Liver (tissue), 9 donors: Measurements from ENCODE around the gene BCAR3. TPM values are rescaled to one million over a fixed set of nuclear protein-coding genes. Genes with fewer than 3 reads are reported as not detected.

Experiments
- DNase-seq: peaks from one replicate; pipeline ENCODE4 v3.0.0-alpha.2; 2017; ENCODE audit warnings: low spot score
- H3K27ac ChIP-seq, 2 donors: one replicate each; pipeline ENCODE4 v1.7.0; 2013; ENCODE audit warnings: inconsistent platforms in 2 of 2, low read length in 2 of 2, control low read depth in 1 of 2, low read depth in 1 of 2, mild to moderate bottlenecking in 1 of 2
- H3K27me3 ChIP-seq, 4 donors: one replicate each; pipeline versions ENCODE4 v1.6.1 to v1.7.0; 2013; ENCODE audit warnings: low read length in 3 of 4, inconsistent platforms in 1 of 4, mild to moderate bottlenecking in 1 of 4, moderate library complexity in 1 of 4; ENCODE audit not compliant: control insufficient read depth in 4 of 4, insufficient read depth in 4 of 4
- H3K36me3 ChIP-seq, 4 donors: one replicate each; pipeline versions ENCODE4 v1.6.1 to v1.7.0; 2013; ENCODE audit warnings: low read length in 3 of 4, mild to moderate bottlenecking in 3 of 4, low read depth in 1 of 4, moderate library complexity in 1 of 4; ENCODE audit not compliant: control insufficient read depth in 4 of 4, insufficient read depth in 3 of 4
- H3K4me1 ChIP-seq, 4 donors: one replicate each; pipeline versions ENCODE4 v1.6.1 to v1.7.0; 2013; ENCODE audit warnings: low read length in 3 of 4, mild to moderate bottlenecking in 3 of 4, moderate library complexity in 1 of 4; ENCODE audit not compliant: control insufficient read depth in 4 of 4, insufficient read depth in 4 of 4
- H3K4me3 ChIP-seq, 3 donors: one replicate each; pipeline versions ENCODE4 v1.6.1 to v1.7.0; 2013; ENCODE audit warnings: low read length in 3 of 3, control low read depth in 1 of 3, low read depth in 1 of 3, mild to moderate bottlenecking in 1 of 3
- H3K9ac ChIP-seq, 2 donors: one replicate each; pipeline ENCODE4 v1.7.0; 2013; ENCODE audit warnings: low read length in 2 of 2, mild to moderate bottlenecking in 2 of 2, moderate library complexity in 2 of 2, control low read depth in 1 of 2, low read depth in 1 of 2
- H3K9me3 ChIP-seq, 4 donors: one replicate each; pipeline versions ENCODE4 v1.6.1 to v1.7.0; 2013; ENCODE audit warnings: low read length in 3 of 4; ENCODE audit not compliant: control insufficient read depth in 4 of 4
- ATF3 ChIP-seq: IDR thresholded peaks from 2 replicates; pipeline ENCODE4 v1.6.1; 2016; ENCODE audit warnings: antibody characterized with exemption
- FOXA2 ChIP-seq: IDR thresholded peaks from 2 replicates; pipeline ENCODE4 v1.6.1; 2016; ENCODE audit warnings: antibody characterized with exemption
- HNF4A ChIP-seq, 2 donors: conservative IDR thresholded peaks; 2 replicates each; pipeline ENCODE4 v1.6.1; 2016; ENCODE audit warnings: antibody characterized with exemption in 2 of 2, mild to moderate bottlenecking in 2 of 2
- JUND ChIP-seq, 2 donors: IDR thresholded peaks; 2 replicates each; pipeline ENCODE4 v1.6.1; 2016; ENCODE audit warnings: antibody characterized with exemption in 2 of 2
- RAD21 ChIP-seq, 2 donors: IDR thresholded peaks; 2 replicates each; pipeline ENCODE4 v1.6.1; 2016; ENCODE audit warnings: antibody characterized with exemption in 2 of 2, mild to moderate bottlenecking in 2 of 2
- RXRA ChIP-seq, 2 donors: IDR thresholded peaks; 2 replicates each; pipeline ENCODE4 v1.6.1; 2017 to 2018; ENCODE audit warnings: antibody characterized with exemption in 2 of 2, mild to moderate bottlenecking in 1 of 2
- SP1 ChIP-seq: IDR thresholded peaks from 2 replicates; pipeline ENCODE4 v1.6.1; 2018; ENCODE audit warnings: antibody characterized with exemption, mild to moderate bottlenecking
- YY1 ChIP-seq: IDR thresholded peaks from 2 replicates; pipeline ENCODE4 v1.6.1; 2016; ENCODE audit warnings: antibody characterized with exemption, mild to moderate bottlenecking
- WGBS: extraction: QIAGEN DNeasy Blood & Tissue Kit; methylation state at CpG from one replicate; pipeline ENCODE4 v1.1.7; 2013; 5-methylcytosine and 5-hydroxymethylcytosine counted together
- polyA plus RNA-seq, 2 donors: library from polyadenylated mRNA; stranded (reverse) in 1 of 2; unstranded in 1 of 2; fragments of 200-250 nt in 1 of 2; fragments of >200 nt in 1 of 2; fragmentation: Nextera tagmentation in 1 of 2; extraction: Ambion mirVana in 1 of 2; gene quantifications; one replicate each; pipeline versions ENCODE4 v1.2.1 to v1.2.3, GENCODE V29; 2013 to 2015
- total RNA-seq, 2 donors: library from RNA; depleted of rRNA; stranded (reverse); fragments of >200 nt; gene quantifications; one replicate each; pipeline ENCODE4 v1.2.3, GENCODE V29; 2014
- TF ChIP-seq, protein P1 (sequence below): fragments of 150-350 bp; IDR thresholded peaks from 2 replicates; pipeline ENCODE4 v1.5.1; 2017; ENCODE audit warnings: improper control_type of control experiment, low read depth, low read length; ENCODE audit not compliant: missing input control
- TF ChIP-seq, protein P2 (sequence below): IDR thresholded peaks from 2 replicates; pipeline ENCODE4 v1.6.1; 2016; ENCODE audit warnings: antibody characterized with exemption, mild to moderate bottlenecking
- TF ChIP-seq, protein P3 (sequence below): IDR thresholded peaks from 2 replicates; pipeline ENCODE4 v1.6.1; 2016; ENCODE audit warnings: antibody characterized with exemption
- TF ChIP-seq, protein P4 (sequence below): IDR thresholded peaks from 2 replicates; pipeline ENCODE4 v1.6.1; 2016; ENCODE audit warnings: antibody characterized with exemption
- donor health status: healthy.
- donor health status: healthy.
- donor health status: healthy.
- donor health status: healthy.
- donor health status: healthy.

Gene BCAR3
- total and polyA plus RNA-seq, 4 donors: 2.8 to 10.3 (median 7.7) TPM

GRCh38 chr1:93596329-93597089 is 85.1 kb downstream of the BCAR3 start:
- Histone ChIP-seq H3K4me3 (no peak overlapping the region), H3K4me1 (peaks cover 1 to 55% (median 24%) of the 10 kb centered on the region in 4 donors), H3K27ac (no peak overlapping the region), H3K9me3 (no peaks in the 10 kb centered on the region), H3K9ac (no peak overlapping the region), H3K36me3 (no peaks in the 10 kb centered on the region), H3K27me3 (no peaks in the 10 kb centered on the region)
- DNase-seq: no peak
- TF ChIP-seq YY1 (no peak), ATF3 (no peak), JUND (IDR thresholded peaks at IDR 0.05) (no peak), HNF4A (conservative IDR thresholded peaks at IDR 0.05) (no peak), RAD21 (IDR thresholded peaks at IDR 0.05) (no peak), FOXA2 (no peak), SP1 (no peak)
- TF ChIP-seq, protein P1, sequence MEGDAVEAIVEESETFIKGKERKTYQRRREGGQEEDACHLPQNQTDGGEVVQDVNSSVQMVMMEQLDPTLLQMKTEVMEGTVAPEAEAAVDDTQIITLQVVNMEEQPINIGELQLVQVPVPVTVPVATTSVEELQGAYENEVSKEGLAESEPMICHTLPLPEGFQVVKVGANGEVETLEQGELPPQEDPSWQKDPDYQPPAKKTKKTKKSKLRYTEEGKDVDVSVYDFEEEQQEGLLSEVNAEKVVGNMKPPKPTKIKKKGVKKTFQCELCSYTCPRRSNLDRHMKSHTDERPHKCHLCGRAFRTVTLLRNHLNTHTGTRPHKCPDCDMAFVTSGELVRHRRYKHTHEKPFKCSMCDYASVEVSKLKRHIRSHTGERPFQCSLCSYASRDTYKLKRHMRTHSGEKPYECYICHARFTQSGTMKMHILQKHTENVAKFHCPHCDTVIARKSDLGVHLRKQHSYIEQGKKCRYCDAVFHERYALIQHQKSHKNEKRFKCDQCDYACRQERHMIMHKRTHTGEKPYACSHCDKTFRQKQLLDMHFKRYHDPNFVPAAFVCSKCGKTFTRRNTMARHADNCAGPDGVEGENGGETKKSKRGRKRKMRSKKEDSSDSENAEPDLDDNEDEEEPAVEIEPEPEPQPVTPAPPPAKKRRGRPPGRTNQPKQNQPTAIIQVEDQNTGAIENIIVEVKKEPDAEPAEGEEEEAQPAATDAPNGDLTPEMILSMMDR: no peak
- TF ChIP-seq, protein P2, sequence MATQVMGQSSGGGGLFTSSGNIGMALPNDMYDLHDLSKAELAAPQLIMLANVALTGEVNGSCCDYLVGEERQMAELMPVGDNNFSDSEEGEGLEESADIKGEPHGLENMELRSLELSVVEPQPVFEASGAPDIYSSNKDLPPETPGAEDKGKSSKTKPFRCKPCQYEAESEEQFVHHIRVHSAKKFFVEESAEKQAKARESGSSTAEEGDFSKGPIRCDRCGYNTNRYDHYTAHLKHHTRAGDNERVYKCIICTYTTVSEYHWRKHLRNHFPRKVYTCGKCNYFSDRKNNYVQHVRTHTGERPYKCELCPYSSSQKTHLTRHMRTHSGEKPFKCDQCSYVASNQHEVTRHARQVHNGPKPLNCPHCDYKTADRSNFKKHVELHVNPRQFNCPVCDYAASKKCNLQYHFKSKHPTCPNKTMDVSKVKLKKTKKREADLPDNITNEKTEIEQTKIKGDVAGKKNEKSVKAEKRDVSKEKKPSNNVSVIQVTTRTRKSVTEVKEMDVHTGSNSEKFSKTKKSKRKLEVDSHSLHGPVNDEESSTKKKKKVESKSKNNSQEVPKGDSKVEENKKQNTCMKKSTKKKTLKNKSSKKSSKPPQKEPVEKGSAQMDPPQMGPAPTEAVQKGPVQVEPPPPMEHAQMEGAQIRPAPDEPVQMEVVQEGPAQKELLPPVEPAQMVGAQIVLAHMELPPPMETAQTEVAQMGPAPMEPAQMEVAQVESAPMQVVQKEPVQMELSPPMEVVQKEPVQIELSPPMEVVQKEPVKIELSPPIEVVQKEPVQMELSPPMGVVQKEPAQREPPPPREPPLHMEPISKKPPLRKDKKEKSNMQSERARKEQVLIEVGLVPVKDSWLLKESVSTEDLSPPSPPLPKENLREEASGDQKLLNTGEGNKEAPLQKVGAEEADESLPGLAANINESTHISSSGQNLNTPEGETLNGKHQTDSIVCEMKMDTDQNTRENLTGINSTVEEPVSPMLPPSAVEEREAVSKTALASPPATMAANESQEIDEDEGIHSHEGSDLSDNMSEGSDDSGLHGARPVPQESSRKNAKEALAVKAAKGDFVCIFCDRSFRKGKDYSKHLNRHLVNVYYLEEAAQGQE: no peak
- WGBS: 90% methylated on average over 4 of the region's 4 CpGs

- DNase-seq: no peak
- WGBS: 87% methylated on average over 4 of the region's 4 CpGs
- H3K27ac ChIP-seq: no peak overlapping the region
- peaks cover 1 to 51% (median 27%) of the 10 kb centered on the region in 4 donors for H3K4me1 ChIP-seq
- H3K4me3 ChIP-seq: no peak overlapping the region
- H3K9me3 ChIP-seq: no peaks in the 10 kb centered on the region
- H3K27me3 ChIP-seq: no peaks in the 10 kb centered on the region
- no peaks in the 10 kb centered on the region for H3K36me3 ChIP-seq
- H3K9ac ChIP-seq: no peak overlapping the region
- TF ChIP-seq, protein P1: no peak
- TF ChIP-seq RAD21 (IDR thresholded peaks at IDR 0.05): no peak
- no peak for TF ChIP-seq ATF3
- no peak for TF ChIP-seq RXRA (IDR thresholded peaks at IDR 0.05)
- TF ChIP-seq, protein P3, sequence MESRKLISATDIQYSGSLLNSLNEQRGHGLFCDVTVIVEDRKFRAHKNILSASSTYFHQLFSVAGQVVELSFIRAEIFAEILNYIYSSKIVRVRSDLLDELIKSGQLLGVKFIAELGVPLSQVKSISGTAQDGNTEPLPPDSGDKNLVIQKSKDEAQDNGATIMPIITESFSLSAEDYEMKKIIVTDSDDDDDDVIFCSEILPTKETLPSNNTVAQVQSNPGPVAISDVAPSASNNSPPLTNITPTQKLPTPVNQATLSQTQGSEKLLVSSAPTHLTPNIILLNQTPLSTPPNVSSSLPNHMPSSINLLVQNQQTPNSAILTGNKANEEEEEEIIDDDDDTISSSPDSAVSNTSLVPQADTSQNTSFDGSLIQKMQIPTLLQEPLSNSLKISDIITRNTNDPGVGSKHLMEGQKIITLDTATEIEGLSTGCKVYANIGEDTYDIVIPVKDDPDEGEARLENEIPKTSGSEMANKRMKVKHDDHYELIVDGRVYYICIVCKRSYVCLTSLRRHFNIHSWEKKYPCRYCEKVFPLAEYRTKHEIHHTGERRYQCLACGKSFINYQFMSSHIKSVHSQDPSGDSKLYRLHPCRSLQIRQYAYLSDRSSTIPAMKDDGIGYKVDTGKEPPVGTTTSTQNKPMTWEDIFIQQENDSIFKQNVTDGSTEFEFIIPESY: no peak
- no peak for TF ChIP-seq HNF4A (conservative IDR thresholded peaks at IDR 0.05)
- TF ChIP-seq, protein P2: no peak
- TF ChIP-seq, protein P4, sequence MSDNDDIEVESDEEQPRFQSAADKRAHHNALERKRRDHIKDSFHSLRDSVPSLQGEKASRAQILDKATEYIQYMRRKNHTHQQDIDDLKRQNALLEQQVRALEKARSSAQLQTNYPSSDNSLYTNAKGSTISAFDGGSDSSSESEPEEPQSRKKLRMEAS: no peak
Observed at GRCh38 chr1:93595743-93596142, 85.9 kb downstream of the BCAR3 start.
